Measurements from ENCODE around the gene TBC1D8.

TBC1D8 gene

DNA sequence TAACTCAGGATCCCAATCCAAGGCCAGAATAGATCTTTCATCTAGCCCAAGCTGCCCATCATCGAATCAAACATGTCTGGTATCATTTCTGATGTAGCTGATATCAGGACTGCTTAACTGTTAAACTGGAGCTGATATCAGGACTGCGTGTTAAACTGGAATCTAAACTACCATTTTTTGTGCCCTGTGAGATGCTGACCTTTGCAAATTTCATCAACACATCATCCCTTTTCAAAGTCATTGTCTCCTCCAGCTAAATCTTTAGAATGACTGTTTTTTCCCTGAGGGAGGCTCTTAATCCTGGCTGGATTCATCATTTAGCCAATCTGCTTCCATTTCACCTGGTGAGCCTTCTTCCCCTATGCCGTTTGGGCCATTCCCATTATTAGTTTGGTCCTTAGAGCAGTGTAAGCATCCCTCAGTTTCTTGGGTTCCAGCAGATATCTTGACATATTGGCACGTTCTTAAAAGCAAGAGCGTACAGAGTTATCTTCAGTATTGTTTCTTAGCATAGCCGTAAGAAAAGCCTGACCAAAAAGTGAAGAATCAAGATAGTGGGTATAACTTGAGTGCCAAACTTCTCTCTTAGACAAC is 136.8 kb downstream of the TBC1D8 start:
- POLR2A ChIA-PET (ENCODE audit: low non-redundant PET): no interaction called here
- no peak overlapping the region for H3K27ac ChIP-seq
- CTCF ChIA-PET: interaction anchor here (0.7 kb wide), 1 partner anchor 11 kb away, joined by 3 read pairs; no protein-coding TSS in a partner anchor
- no peak for TF ChIP-seq CTCF (conservative IDR thresholded peaks at IDR 0.05; ENCODE audit: low read depth)
- no peak for DNase-seq (ENCODE audit: low spot score)

DNA sequence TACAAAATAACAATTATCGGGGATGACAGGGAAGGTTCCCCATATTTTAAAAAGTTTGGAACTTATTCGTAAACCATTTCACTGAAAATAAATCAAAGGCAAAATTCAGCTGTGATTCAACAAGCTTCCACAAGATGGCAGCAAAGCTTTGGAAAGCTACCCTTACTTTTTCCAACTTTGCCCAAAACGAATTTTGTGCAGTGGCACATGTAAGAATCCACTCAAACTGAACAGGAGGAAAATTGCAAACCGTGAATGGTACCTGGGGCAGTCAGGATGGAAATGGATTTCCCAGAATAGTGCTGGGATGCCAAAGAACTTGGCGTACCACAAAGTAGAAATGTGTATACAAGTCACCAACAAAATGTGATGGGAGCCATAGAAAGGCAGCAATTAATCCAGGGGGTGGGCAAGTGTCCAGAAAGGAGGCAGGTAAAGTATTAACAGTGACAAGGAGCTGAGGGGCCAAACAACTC is 138.4 kb downstream of the TBC1D8 start:
- TF ChIP-seq CTCF (conservative IDR thresholded peaks at IDR 0.05; ENCODE audit: low read depth): peak; percentile 83
- H3K27ac ChIP-seq: no peak overlapping the region
- ChIA-PET POLR2A (ENCODE audit: low non-redundant PET) (interaction anchor here (0.6 kb wide), 1 partner anchor 18 kb away, joined by 3 read pairs; no protein-coding TSS in a partner anchor), CTCF (interaction anchor here (0.6 to 2.6 kb wide), 19 partner anchors 10 to 1701 kb away, joined by 3 to 12 read pairs (median 5); partner anchors contain the start of genes RPL31 and TBC1D8)
- DNase-seq (ENCODE audit: low spot score): no peak

GRCh38 chr2:101012054-101012705 is 139.0 kb downstream of the TBC1D8 start:
- no peak for DNase-seq (ENCODE audit: low spot score)
- CTCF ChIA-PET: interaction anchor here (0.6 to 2.6 kb wide), 15 partner anchors 10 to 1571 kb away, joined by 3 to 12 read pairs (median 5); partner anchors contain the start of genes RPL31 and TBC1D8
- no peak overlapping the region for H3K27ac ChIP-seq
- POLR2A ChIA-PET (ENCODE audit: low non-redundant PET): interaction anchor here (0.6 kb wide), 1 partner anchor 19 kb away, joined by 3 read pairs; no protein-coding TSS in a partner anchor
- no peak for TF ChIP-seq CTCF (conservative IDR thresholded peaks at IDR 0.05; ENCODE audit: low read depth)

DNA sequence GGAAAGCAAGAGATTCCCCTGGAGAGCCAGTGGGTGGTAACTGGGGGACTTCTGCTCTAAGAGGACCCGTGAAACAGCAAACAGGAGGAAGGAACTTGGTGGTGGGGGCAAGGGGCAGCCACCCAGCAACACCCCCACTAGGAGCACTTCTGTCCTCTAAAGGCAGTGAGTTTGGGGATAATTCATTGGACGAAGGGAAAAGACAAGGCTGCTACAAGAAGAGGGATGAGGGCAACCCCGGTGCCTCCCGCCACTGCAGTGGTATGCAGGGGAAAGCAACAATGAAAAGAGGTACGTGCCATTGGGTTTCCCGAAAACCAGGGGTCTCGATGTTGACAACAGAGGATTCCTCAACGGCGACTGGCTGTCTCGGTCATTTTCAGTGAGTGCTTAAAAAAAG is 140.0 kb downstream of the TBC1D8 start:
- peak overlapping the region; percentile 61 for H3K27ac ChIP-seq
- DNase-seq (ENCODE audit: low spot score): no peak
- ChIA-PET POLR2A (ENCODE audit: low non-redundant PET) (no interaction called here), CTCF (interaction anchor here (0.6 to 2.6 kb wide), 2 partner anchors 142 to 208 kb away, joined by 8 to 12 read pairs; no protein-coding TSS in a partner anchor)
- TF ChIP-seq CTCF (conservative IDR thresholded peaks at IDR 0.05; ENCODE audit: low read depth): no peak

GRCh38 chr2:101007415-101008345 is 143.5 kb downstream of the TBC1D8 start:
- no peak for DNase-seq (ENCODE audit: low spot score)
- no peak for TF ChIP-seq CTCF (conservative IDR thresholded peaks at IDR 0.05; ENCODE audit: low read depth)
- ChIA-PET POLR2A (ENCODE audit: low non-redundant PET) (interaction anchor here (0.5 kb wide), 1 partner anchor 277 kb away, joined by 3 read pairs; no protein-coding TSS in a partner anchor), CTCF (interaction anchor here (0.6 to 1.6 kb wide), 3 partner anchors 145 to 413 kb away, joined by 3 to 6 read pairs (median 5); no protein-coding TSS in a partner anchor)
- peak overlapping the region; percentile 68 for H3K27ac ChIP-seq
